Stimulated activated CD8-positive, alpha-beta memory T cell treated with anti-CD3 and anti-CD28 coated beads, Interleukin-7, amount 100 ng/mL, for 24 hours (primary cell): Measurements from ENCODE around the gene TOP2A.

Experiments used
- DNase-seq: peaks from one replicate; pipeline ENCODE4 v3.0.0-alpha.2; 2020; ENCODE audit warnings: low read depth

The TOP2A gene

DNA sequence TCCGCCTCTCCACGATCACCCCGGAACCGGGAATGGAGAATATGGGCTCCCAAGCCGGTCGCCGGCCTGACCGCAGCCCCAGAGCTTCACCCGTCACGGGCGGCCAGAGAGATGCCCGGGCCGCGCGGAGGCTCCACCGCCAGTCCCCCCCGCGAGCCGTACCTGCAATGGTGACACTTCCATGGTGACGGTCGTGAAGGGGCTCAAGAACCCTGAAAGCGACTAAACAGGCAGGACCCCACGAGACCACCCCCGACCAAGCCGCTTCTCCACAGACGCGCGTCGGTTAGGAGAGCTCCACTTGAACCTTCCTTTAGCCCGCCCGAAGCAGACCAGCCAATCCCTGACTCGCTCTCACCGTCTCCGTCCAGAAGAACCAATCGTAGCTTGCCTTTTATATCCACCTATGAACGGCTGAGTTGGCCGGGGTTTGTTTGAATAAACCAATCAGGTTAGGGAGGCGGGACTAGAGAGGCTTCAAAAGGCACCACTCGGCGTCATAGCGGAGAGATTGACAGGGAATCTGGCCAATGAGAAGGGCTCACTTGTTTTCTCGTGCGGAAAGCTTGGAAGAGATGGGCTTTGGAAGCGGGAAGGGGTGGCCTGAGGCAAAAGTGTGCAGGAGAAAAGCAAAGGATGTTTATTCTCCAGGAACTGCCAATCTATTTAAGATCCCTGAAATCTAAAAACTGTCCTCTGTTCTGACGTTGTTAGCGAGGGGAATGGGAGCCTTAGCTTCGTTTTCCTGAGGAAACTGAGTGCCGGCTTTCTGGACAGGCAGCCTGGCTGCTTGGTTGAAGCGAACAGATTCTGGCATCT, at the start of gene TOP2A:
TSS of gene TOP2A (minus strand) at position 288 of the 819 bp plus-strand sequence. CDS start at position 183, 105 bp downstream.
- DNase-seq: peak; percentile 85

DNA sequence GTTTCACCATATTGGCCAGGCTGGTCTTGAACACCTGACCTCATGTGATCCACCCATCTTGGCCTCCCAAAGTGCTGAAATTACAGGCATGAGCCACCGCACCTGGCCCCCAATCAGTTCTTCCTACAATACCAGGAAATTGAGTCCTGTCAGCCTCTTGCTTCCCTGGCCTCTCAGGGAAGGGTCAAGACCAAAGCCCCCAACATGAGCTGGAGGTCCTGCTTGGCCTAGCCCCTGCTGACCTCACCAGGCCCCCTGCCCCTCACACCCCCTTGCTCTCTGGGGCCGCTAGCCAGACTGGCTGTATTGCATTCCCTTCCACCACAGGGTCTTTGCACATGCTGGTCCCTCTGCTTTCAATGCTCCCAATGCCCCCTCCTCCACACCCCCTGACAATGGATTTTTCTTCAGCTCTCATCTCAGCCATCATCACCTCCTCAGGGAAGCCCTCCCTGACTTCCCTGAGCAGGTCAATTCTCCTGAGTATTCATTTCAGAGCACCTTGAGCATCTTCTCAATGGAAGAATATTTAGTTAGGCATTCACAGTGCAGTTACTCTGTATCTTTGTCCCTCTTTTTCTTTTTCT, 49.7 kb upstream of the TOP2A start:
- no peak for DNase-seq

GRCh38 chr17:40466298-40466971, 48.7 kb upstream of the TOP2A start:
- DNase-seq: no peak

DNA sequence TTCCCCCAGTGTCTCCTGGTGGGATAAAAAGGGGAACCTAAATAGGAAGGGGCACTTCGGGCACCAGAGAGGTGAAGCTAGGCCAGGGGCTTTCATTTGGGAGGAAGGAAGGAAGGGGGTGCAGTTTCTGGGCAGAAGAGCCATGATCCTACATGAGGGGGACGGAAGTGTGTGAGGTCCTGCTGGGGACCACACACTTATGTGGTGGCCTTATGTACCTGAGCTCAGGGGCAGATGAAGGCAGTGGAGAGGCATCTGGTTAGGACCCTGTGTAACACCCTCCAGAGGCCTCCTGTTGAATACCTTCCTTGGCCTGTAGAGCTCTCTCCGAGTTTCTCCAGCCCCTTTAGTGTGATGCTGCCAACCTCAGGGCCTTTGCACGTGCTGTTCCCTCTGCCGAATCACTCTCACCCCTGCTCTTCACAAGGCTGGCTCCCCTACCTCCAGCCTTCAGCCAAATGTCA, 46.7 kb upstream of the TOP2A start:
- DNase-seq: no peak

DNA sequence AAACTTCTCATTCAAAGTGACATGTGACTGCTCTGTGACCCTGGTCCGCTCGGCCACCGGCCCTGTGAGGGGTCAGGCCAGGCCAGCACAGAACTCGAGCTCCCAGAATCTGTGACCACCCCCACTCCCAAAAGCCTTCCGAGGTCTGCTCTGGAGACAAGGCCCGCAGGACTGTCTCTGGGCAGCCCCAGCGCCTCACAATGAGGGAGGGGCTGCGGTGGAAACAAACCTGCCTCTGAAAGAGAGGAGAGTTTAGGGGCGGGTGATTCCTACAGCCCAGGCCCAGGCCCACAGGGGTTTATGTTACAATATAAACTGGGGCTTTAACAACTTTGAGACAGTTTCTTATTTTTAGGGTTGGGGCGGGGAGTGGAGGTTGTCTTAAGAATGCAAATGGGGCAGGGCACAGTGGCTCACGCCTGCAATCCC, 45.4 kb upstream of the TOP2A start:
- no peak for DNase-seq

GRCh38 chr17:40462343-40463121, 44.8 kb upstream of the TOP2A start:
- no peak for DNase-seq

DNA sequence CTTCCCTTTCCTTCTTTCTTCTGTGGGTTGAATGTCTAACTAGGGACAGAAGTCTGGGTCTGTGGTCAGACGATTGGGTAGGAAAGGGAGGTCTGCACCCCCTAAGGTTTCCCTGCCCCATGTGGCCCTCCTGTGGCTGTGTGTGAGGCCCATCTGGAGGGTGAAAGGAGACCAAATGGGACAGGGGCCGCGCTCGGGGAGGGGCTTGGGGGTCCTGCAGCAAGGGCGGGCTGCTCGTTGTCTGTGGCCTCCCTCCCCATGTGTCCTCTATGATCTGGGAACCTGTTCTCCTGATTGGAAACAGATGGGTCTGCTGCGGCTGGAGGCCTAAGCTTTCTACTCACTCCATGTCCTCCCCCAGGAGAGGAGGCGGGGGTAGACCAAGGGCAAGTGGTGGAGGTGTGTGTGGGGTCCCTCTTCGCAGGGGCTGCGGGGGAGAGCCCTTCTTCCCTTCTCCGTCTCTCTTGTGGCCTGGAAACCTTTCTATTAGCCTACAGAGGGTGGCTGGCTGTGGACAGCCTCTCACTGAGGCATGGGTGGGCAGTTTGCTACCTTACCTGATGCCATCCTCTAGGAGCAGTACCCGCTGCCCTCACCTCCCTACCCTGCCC, 44.1 kb upstream of the TOP2A start:
- DNase-seq: no peak

DNA sequence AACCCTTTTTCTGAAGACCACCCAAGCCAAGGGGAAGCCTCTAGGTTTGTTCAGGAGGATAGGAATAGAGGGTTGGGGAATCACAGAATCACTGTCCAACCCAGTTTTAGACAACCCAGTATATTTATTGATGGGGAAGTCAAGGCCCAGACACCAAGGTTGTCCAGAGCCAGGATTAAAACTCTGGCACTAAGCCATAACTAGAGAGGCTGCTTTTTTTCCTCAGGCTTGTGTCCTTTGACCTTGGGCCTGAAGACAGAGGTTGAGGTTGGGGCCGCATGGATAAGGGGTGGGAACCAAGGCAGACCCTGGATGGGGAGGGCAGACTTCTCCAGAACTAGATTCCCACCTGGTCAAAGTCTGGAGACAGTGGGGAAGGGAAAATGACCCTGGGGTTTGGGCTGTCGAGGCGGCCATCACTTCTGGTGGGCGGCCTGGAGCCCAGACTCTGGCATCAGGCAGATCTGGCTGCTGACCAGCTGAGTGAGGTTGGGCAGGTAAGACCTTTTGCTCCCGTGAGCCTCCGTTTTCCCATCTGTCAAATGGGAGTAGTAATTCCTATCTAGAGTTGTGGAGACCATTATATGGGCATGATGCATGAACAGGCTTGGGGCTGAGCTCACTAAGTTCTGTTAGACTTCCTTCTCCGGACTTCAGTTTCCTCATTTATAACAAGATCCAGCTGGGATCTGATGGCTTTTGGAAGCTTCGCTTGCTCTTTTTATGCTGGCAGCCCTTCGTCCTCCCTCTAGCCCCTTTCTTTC, 43.5 kb upstream of the TOP2A start:
- no peak for DNase-seq

GRCh38 chr17:40460604-40460967, 42.9 kb upstream of the TOP2A start:
- DNase-seq: no peak

- no peak for DNase-seq
These were observed 42.2 kb upstream of the TOP2A start for GRCh38 chr17:40459636-40460603.

- DNase-seq: no peak
These were observed 41.3 kb upstream of the TOP2A start for GRCh38 chr17:40458851-40459482.

GRCh38 chr17:40457964-40458791, 40.5 kb upstream of the TOP2A start:
- DNase-seq: no peak

- DNase-seq: no peak
These were observed 39.7 kb upstream of the TOP2A start for GRCh38 chr17:40457369-40457768.

DNA sequence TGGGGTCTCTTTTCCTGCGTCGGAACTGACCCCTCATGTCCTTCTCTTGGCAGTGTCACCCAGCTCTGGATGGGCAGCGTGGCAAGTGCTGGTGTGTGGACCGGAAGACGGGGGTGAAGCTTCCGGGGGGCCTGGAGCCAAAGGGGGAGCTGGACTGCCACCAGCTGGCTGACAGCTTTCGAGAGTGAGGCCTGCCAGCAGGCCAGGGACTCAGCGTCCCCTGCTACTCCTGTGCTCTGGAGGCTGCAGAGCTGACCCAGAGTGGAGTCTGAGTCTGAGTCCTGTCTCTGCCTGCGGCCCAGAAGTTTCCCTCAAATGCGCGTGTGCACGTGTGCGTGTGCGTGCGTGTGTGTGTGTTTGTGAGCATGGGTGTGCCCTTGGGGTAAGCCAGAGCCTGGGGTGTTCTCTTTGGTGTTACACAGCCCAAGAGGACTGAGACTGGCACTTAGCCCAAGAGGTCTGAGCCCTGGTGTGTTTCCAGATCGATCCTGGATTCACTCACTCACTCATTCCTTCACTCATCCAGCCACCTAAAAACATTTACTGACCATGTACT, 38.8 kb upstream of the TOP2A start:
- DNase-seq: no peak

DNA sequence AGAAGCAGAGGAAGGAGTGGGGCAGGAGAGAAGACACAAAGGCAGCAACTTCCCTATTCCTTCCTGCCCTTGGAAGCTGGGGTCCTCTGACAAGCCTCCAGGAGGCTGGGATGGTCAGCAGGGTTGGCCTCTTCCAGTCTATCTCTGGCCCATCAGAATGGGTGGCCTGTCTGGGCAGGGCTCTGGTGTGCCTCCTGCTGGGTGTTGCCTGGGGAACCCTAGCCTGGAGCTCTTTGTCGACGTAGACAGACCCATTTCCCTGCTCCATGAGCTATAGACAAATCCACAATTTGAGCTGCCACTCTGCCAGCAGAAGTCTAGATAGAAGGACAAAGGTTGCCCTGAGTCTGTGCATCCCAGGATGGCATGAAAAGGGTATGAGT, 36.9 kb upstream of the TOP2A start:
- DNase-seq: no peak

- DNase-seq: no peak
These were observed 36.4 kb upstream of the TOP2A start for GRCh38 chr17:40453881-40454612.

DNA sequence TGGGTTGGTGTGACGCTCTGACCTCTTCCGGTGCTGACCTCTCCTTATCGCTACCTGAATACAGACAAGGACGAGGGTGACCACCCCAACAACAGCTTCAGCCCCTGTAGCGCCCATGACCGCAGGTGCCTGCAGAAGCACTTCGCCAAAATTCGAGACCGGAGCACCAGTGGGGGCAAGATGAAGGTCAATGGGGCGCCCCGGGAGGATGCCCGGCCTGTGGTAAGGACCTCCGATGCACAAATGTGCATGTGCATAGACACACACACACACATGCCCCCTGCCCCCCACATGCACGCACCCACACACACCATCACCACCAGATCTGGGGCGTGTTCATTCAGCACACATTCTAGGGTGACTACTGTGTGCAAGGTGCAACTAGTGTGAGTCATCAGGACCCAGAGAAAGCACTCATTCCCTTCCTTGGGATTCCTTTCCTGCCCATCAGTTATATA, 35.3 kb upstream of the TOP2A start:
- no peak for DNase-seq
